ENCODE results near the gene CNTNAP2.

Gene CNTNAP2

GRCh38 chr7:146655928-146656797, 539.6 kb downstream of the CNTNAP2 start:
- POLR2A ChIA-PET: no interaction called here
- TF ChIP-seq, protein P1, sequence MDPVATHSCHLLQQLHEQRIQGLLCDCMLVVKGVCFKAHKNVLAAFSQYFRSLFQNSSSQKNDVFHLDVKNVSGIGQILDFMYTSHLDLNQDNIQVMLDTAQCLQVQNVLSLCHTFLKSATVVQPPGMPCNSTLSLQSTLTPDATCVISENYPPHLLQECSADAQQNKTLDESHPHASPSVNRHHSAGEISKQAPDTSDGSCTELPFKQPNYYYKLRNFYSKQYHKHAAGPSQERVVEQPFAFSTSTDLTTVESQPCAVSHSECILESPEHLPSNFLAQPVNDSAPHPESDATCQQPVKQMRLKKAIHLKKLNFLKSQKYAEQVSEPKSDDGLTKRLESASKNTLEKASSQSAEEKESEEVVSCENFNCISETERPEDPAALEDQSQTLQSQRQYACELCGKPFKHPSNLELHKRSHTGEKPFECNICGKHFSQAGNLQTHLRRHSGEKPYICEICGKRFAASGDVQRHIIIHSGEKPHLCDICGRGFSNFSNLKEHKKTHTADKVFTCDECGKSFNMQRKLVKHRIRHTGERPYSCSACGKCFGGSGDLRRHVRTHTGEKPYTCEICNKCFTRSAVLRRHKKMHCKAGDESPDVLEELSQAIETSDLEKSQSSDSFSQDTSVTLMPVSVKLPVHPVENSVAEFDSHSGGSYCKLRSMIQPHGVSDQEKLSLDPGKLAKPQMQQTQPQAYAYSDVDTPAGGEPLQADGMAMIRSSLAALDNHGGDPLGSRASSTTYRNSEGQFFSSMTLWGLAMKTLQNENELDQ (tag by site-specific recombination; IDR thresholded peaks at IDR 0.05; ENCODE audit: low read depth): peak; percentile 78
- TF ChIP-seq, protein P2, sequence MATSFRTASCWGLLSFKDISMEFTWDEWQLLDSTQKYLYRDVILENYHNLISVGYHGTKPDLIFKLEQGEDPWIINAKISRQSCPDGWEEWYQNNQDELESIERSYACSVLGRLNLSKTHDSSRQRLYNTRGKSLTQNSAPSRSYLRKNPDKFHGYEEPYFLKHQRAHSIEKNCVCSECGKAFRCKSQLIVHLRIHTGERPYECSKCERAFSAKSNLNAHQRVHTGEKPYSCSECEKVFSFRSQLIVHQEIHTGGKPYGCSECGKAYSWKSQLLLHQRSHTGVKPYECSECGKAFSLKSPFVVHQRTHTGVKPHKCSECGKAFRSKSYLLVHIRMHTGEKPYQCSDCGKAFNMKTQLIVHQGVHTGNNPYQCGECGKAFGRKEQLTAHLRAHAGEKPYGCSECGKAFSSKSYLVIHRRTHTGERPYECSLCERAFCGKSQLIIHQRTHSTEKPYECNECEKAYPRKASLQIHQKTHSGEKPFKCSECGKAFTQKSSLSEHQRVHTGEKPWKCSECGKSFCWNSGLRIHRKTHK (tag by site-specific recombination; IDR thresholded peaks at IDR 0.05): no peak
- TF ChIP-seq, protein P3, sequence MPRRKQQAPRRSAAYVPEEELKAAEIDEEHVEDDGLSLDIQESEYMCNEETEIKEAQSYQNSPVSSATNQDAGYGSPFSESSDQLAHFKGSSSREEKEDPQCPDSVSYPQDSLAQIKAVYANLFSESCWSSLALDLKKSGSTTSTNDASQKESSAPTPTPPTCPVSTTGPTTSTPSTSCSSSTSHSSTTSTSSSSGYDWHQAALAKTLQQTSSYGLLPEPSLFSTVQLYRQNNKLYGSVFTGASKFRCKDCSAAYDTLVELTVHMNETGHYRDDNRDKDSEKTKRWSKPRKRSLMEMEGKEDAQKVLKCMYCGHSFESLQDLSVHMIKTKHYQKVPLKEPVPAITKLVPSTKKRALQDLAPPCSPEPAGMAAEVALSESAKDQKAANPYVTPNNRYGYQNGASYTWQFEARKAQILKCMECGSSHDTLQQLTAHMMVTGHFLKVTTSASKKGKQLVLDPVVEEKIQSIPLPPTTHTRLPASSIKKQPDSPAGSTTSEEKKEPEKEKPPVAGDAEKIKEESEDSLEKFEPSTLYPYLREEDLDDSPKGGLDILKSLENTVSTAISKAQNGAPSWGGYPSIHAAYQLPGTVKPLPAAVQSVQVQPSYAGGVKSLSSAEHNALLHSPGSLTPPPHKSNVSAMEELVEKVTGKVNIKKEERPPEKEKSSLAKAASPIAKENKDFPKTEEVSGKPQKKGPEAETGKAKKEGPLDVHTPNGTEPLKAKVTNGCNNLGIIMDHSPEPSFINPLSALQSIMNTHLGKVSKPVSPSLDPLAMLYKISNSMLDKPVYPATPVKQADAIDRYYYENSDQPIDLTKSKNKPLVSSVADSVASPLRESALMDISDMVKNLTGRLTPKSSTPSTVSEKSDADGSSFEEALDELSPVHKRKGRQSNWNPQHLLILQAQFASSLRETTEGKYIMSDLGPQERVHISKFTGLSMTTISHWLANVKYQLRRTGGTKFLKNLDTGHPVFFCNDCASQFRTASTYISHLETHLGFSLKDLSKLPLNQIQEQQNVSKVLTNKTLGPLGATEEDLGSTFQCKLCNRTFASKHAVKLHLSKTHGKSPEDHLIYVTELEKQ (tag by site-specific recombination; IDR thresholded peaks at IDR 0.05; ENCODE audit: borderline replicate concordance): peak; percentile 91; the same call in 1 of the 2 replicates
- no peak for TF ChIP-seq ZNF416 (tag by site-specific recombination; IDR thresholded peaks at IDR 0.05)
- no peak for TF ChIP-seq ZNF140 (tag by site-specific recombination; IDR thresholded peaks at IDR 0.05)
- TF ChIP-seq ZNF670 (tag by site-specific recombination; IDR thresholded peaks at IDR 0.05; ENCODE audit: low read depth): no peak
- TF ChIP-seq ZNF549 (tag by site-specific recombination; IDR thresholded peaks at IDR 0.05): no peak
- TF ChIP-seq, protein P4, sequence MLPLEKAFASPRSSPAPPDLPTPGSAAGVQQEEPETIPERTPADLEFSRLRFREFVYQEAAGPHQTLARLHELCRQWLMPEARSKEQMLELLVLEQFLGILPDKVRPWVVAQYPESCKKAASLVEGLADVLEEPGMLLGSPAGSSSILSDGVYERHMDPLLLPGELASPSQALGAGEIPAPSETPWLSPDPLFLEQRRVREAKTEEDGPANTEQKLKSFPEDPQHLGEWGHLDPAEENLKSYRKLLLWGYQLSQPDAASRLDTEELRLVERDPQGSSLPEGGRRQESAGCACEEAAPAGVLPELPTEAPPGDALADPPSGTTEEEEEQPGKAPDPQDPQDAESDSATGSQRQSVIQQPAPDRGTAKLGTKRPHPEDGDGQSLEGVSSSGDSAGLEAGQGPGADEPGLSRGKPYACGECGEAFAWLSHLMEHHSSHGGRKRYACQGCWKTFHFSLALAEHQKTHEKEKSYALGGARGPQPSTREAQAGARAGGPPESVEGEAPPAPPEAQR (tag by site-specific recombination; IDR thresholded peaks at IDR 0.05): no peak
- no peak for TF ChIP-seq ZNF768 (tag by site-specific recombination; IDR thresholded peaks at IDR 0.05)
- no peak for TF ChIP-seq SETDB1 (IDR thresholded peaks at IDR 0.05; ENCODE audit: insufficient read length, low read length)
- TF ChIP-seq, protein P5, sequence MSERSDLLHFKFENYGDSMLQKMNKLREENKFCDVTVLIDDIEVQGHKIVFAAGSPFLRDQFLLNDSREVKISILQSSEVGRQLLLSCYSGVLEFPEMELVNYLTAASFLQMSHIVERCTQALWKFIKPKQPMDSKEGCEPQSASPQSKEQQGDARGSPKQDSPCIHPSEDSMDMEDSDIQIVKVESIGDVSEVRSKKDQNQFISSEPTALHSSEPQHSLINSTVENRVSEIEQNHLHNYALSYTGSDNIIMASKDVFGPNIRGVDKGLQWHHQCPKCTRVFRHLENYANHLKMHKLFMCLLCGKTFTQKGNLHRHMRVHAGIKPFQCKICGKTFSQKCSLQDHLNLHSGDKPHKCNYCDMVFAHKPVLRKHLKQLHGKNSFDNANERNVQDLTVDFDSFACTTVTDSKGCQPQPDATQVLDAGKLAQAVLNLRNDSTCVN (tag by site-specific recombination; optimal IDR thresholded peaks at IDR 0.05): no peak
- TF ChIP-seq ZNF660 (tag by site-specific recombination; IDR thresholded peaks at IDR 0.05): peak; percentile 82
- TF ChIP-seq, protein P6, sequence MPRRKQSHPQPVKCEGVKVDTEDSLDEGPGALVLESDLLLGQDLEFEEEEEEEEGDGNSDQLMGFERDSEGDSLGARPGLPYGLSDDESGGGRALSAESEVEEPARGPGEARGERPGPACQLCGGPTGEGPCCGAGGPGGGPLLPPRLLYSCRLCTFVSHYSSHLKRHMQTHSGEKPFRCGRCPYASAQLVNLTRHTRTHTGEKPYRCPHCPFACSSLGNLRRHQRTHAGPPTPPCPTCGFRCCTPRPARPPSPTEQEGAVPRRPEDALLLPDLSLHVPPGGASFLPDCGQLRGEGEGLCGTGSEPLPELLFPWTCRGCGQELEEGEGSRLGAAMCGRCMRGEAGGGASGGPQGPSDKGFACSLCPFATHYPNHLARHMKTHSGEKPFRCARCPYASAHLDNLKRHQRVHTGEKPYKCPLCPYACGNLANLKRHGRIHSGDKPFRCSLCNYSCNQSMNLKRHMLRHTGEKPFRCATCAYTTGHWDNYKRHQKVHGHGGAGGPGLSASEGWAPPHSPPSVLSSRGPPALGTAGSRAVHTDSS (tag by site-specific recombination; IDR thresholded peaks at IDR 0.05): no peak
- peak; percentile 93 for TF ChIP-seq ZNF561 (tag by site-specific recombination; IDR thresholded peaks at IDR 0.05; ENCODE audit: borderline replicate concordance)
- TF ChIP-seq HOXD13 (CRISPR knock-in tag; IDR thresholded peaks at IDR 0.05; ENCODE audit: borderline replicate concordance): peak; percentile 94
- TF ChIP-seq ZIC2 (tag by site-specific recombination; IDR thresholded peaks at IDR 0.05): no peak
- TF ChIP-seq REST (tag by site-specific recombination; IDR thresholded peaks at IDR 0.05): no peak
- TF ChIP-seq ZNF394 (tag by site-specific recombination; IDR thresholded peaks at IDR 0.05; ENCODE audit: borderline replicate concordance): peak; percentile 64

More at GRCh38 chr7:146655928-146656797, 539.6 kb downstream of the CNTNAP2 start:
- Histone ChIP-seq H3K4me3 (ENCODE audit: low read depth, low read length) (no peak overlapping the region; the same call in 1 of the 2 replicates), H3K36me3 (ENCODE audit: control insufficient read depth in 2 of 2, insufficient read depth in 1 of 2, low read length in 2 of 2) (no peaks in the 10 kb centered on the region), H3K27ac (ENCODE audit: extremely low read depth, low read depth, low read length) (peak overlapping the region; percentile 81), H3K9me3 (ENCODE audit: control insufficient read depth, insufficient read depth, low read depth, low read length) (no peaks in the 10 kb centered on the region), H3K4me1 (ENCODE audit: control insufficient read depth, insufficient read depth, low read length) (peaks cover 6% of the 10 kb centered on the region)
- CTCF ChIA-PET: interaction anchor here (0.9 to 1.3 kb wide), 3 partner anchors 15 to 120 kb away, joined by 3 read pairs; no protein-coding TSS in a partner anchor
